ENCODE results near the gene PIGV.
"Not testable (repeated sequence)": the region's sequence is repeated elsewhere in the genome, so short reads cannot be mapped to it uniquely, and the experiment has no call there.

PIGV gene

DNA sequence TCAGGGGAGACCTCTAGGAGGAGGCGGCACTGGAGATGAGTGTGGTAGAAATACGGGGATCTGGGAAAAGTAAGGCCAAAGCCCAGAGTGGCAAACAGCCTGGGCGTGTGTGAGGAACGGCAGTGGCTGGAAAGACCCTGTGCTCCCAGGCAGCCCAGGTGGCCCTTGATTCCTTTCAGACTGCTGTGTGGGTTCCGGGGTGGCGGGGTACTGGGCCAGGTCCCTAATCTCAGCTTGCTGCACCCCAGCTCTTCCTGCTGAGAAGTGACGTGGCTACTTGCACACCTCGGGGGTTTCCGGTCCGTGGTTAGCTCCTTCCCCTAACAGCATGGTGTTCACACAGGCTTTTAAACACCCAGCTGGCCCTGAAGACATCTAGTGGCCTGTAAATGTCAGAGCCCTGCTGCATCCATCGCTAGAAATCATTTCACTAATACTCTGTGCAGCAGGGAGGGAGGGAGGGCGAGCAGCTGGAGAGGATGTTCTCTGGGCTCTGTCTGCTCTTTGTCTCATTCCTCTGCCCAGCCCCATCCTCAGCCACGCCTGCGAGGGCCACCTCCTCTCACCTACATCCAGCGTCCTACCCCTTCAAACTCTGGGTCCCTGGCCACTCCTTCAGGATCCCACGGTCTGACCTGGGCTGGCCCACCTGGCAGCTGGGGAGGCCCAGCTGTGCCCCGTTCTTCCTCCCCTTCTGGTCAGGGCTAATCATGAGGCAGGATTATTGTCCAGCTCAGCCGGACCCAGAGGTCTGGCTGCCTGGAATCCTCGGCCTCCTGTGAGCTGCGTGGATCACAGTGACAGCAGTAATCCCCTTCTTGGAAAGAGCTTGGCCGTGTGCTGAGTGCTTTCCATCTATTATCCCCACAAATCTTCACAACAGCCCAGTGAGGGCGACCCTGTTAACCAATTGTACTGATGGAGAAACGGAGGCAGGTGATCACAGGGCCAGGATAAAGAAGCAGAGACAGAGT, 46.0 kb downstream of the PIGV start:
- DNase-seq (ENCODE audit: low spot score): no peak

DNA sequence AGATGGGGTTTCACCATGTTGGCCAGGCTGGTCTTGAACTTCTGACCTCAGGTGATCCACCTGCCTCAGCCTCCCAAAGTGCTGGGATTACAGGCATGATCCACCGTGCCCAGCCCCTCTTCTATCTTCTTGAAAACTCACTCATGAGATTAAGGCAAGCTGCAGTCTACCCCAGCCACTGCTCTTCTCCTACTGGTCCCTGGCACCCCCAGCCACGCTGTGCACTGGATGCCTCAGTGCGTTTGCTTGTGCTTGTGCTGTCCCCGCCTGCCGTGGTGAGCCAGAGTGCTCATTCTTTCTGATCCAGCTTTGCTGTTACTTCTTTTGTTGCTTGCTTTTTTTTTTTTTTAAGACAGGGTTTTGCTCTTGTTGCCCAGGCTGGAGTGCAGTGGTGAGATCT, 49.9 kb downstream of the PIGV start:
- DNase-seq (ENCODE audit: low spot score): not testable (repeated sequence)

DNA sequence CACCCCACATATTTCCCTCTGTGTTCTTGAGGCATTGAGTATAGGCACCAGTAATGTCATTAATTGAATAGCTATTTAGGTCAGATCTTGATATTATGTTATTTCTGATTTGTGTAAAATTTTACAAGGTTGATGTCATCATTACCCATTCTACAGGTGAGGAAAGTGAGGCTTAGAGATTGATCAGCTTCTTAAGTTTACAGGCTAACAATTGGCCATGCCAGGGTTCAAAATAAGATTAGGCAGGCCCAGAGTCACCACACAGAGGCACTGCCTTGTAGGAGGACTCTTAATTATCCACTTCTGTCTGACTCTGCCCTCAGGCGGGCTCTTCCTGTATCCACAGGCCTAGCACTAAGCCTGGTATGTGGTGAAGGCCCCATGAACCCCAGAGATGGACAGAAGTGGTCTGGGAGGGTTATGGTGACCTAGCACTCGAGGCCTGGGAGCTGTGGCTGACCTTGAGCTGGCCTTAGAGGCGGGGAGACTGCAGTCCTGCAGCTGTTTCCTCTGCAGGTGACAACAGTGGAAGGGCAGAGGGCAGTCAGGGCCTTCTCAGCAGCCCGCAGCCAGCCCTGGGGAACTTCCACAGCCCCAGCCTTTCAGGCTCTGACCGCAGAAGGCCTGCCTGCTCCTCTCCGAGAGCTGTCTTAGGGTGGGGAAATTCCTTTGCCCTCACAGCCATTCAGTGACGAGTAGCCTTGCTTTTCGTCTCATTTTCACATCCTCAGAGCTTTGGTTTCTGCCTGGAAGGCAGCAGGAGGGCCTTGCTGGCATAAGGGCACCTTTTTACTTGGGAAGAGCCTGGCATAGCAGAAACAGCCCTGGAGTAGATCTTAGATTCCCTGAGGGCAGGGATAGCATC, 51.0 kb downstream of the PIGV start:
- no peak for DNase-seq (ENCODE audit: low spot score)

DNA sequence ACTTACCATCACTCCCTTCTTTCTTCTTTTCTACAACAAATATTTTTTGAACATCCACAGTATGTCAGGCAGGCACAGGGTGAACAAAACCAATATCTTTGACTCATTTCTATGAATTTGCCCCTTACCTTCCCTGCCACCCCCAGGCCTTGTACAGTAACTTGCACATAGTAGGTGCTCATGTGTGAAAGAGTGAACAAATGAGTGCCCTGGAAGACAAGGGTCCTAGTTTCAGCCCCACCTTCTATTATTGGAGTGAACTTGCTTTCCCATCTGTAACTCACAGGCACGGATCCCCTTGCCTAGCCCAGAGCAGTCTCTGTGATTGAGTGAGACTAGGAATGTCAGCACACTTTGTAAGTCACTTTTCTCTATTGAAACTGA, 51.6 kb downstream of the PIGV start:
- DNase-seq (ENCODE audit: low spot score): no peak

DNA sequence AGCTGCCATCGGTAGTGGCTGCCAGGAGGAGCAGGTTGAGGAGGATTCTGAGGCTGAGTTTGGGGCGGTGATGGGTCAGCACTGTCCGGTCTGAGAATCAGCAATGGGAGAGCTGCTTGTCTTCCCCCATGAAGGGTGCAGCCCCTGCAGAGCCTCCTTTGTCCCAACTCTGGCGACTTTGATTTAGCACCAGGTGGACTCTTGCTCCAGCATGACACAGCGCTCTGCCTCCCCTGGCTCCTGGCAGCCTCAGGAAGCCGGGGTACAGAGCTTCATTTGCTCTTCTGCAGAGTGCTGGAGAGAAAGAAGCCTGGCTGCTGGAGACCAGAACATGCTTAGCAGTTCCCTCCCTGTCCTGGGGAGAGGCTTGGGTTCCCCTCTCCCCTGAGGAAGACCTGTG, 52.0 kb downstream of the PIGV start:
- no peak for DNase-seq (ENCODE audit: low spot score)

DNA sequence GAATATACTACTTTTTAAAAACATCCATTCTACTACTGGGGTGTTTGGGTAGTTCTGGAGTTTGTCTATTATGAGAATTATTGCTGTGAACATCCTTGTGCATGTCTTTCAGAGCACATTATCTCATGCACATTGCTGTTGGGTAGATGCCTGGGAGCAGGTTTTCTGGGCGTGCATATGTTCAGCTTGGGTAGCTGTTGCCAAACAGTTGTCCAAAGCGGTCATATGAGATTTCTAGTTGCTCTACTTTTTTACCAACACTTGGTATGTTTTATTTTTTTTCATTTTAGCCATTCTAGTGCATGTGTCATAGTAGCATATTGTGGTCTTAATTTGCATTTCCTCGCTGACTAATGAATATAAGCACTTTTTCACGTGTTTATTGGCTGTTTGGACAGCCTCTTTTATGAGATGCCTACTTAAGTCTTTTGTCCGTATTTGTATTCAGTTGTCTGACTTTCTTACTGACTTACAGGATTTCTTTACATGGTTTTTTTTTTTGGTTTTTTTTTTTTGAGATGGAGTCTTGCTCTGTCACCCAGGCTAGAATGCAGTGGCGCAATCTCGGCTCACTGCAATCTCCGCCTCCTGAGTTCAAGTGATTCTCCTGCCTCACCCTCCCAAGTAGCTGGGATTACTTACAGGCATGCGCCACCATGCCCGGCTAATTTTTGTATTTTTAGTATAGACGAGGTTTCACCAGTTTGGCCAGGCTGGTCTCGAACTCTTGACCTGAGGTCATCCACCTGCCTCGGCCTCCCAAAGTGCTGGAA, 56.9 kb downstream of the PIGV start:
- DNase-seq (ENCODE audit: low spot score): peak; percentile 65

DNA sequence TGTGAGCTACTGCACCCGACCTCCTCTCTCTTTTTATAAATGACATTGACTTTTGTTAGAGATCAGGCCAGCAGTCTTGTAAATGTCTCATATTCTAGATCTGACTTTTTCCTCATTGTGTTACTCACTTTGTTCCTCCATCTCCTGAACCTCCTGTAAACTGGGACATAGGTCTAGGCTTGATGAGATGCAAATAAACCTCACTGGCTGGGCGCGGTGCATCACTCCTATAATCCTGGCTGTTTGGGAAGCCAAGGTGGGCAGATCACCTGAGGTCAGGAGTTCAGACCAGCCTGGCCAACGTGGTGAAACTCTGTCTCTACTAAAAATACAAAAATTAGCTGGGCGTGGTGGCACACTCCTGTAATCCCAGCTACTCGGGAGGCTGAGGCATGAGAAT, 60.1 kb downstream of the PIGV start:
- not testable (repeated sequence) for DNase-seq (ENCODE audit: low spot score)
